HepG2 (cell line): ENCODE data around the gene UNC5B. TPM values are rescaled to one million over a fixed set of nuclear protein-coding genes. Genes with fewer than 3 reads are reported as not detected.

Source experiments
- DMAP1 ChIP-seq: IDR thresholded peaks from 2 replicates; pipeline ENCODE4 v1.6.1; 2016
- ERF ChIP-seq: IDR thresholded peaks from 2 replicates; pipeline ENCODE4 v1.6.1; 2018; ENCODE audit warnings: missing biosample characterization, missing genetic modification reagents
- ETV6 ChIP-seq: sonication (generic); formaldehyde crosslinking; conservative IDR thresholded peaks from 2 replicates; pipeline ENCODE4 v1.4.0; 2020; ENCODE audit warnings: missing genetic modification reagents
- GATAD1 ChIP-seq: IDR thresholded peaks from 2 replicates; pipeline ENCODE4 v1.6.1; 2016; ENCODE audit warnings: missing genetic modification reagents, missing compliant biosample characterization
- HDAC1 ChIP-seq: sonication (generic); formaldehyde crosslinking; IDR thresholded peaks from 2 replicates; pipeline ENCODE4 v1.5.1; 2020; ENCODE audit warnings: mild to moderate bottlenecking, missing genetic modification reagents
- HNRNPH1 ChIP-seq: fragments of 200-400 bp; formaldehyde crosslinking; optimal IDR thresholded peaks from 2 replicates; pipeline ENCODE3; 2017; ENCODE audit warnings: mild to moderate bottlenecking, low read depth, low read length
- HOXA3 ChIP-seq: sonication (generic); formaldehyde crosslinking; IDR thresholded peaks from 2 replicates; pipeline ENCODE4 v1.5.0; 2020; ENCODE audit warnings: missing genetic modification reagents
- LCORL ChIP-seq, 2 experiments: fragments of 450-650 bp in 1 of 2; sonication (generic) in 1 of 2; formaldehyde crosslinking in 1 of 2; IDR thresholded peaks; 2 replicates each; pipeline versions ENCODE4 v1.5.0 to v1.6.1; 2017 to 2020; ENCODE audit warnings: antibody characterized with exemption in 1 of 2, missing genetic modification reagents in 1 of 2
- RFXANK ChIP-seq: IDR thresholded peaks from 2 replicates; pipeline ENCODE4 v1.6.1; 2016
- YY1 ChIP-seq: IDR thresholded peaks from 2 replicates; pipeline ENCODE4 v1.6.1; 2011; ENCODE audit warnings: low read length, low read depth, moderate library complexity, mild to moderate bottlenecking; ENCODE audit not compliant: insufficient read depth, insufficient replicate concordance
- ZNF33B ChIP-seq: sonication (generic); formaldehyde crosslinking; IDR thresholded peaks from 2 replicates; pipeline ENCODE4 v1.5.1; 2020; ENCODE audit warnings: mild to moderate bottlenecking, missing genetic modification reagents
- ZNF354B ChIP-seq: sonication (generic); formaldehyde crosslinking; IDR thresholded peaks from 2 replicates; pipeline ENCODE4 v1.8.0; 2022; ENCODE audit warnings: mild to moderate bottlenecking, missing genetic modification reagents
- ZNF557 ChIP-seq: sonication (generic); formaldehyde crosslinking; IDR thresholded peaks from 2 replicates; pipeline ENCODE4 v1.4.0; 2020; ENCODE audit warnings: missing genetic modification reagents
- ZNF605 ChIP-seq: sonication (generic); formaldehyde crosslinking; IDR thresholded peaks from 2 replicates; pipeline ENCODE4 v1.8.0; 2022; ENCODE audit warnings: mild to moderate bottlenecking, missing genetic modification reagents
- ZNF614 ChIP-seq: IDR thresholded peaks from 2 replicates; pipeline ENCODE4 v1.6.1; 2018; ENCODE audit warnings: missing biosample characterization, missing genetic modification reagents, inconsistent platforms, borderline replicate concordance
- ZSCAN5A ChIP-seq: sonication (generic); formaldehyde crosslinking; IDR thresholded peaks from 2 replicates; pipeline ENCODE4 v1.8.0; 2022; ENCODE audit warnings: mild to moderate bottlenecking, missing genetic modification reagents, borderline replicate concordance
- polyA plus RNA-seq, 8 experiments: library from polyadenylated mRNA; depleted of rRNA in 3 of 8; stranded (reverse) in 7 of 8; unstranded in 1 of 8; fragments of >200 nt; fragmentation: Illumina TruSeq in 4 of 8; extraction: Trizol in 4 of 8; gene quantifications; 2 replicates each; pipeline versions ENCODE4 v1.2.1 to v1.2.3, GENCODE V29; 2011 to 2016; ENCODE audit warnings: low read depth in 4 of 8, missing spikeins in 1 of 8, mixed read lengths in 1 of 8; ENCODE audit not compliant: insufficient read depth in 1 of 8
- total RNA-seq, 5 experiments: library from RNA; depleted of rRNA; stranded (reverse); fragments of >200 nt; fragmentation: Illumina TruSeq; extraction: Trizol; gene quantifications; 2 replicates each; pipeline ENCODE4 v1.2.3, GENCODE V29; 2016; ENCODE audit warnings: low read depth in 1 of 5
- TF ChIP-seq, protein P1 (sequence below): sonication (generic); formaldehyde crosslinking; IDR thresholded peaks from 2 replicates; pipeline ENCODE4 v1.5.1; 2020; ENCODE audit warnings: missing genetic modification reagents, mild to moderate bottlenecking, borderline replicate concordance
- TF ChIP-seq, protein P2 (sequence below): sonication (generic); formaldehyde crosslinking; IDR thresholded peaks from 2 replicates; pipeline ENCODE4 v1.5.1; 2020; ENCODE audit warnings: mild to moderate bottlenecking, missing genetic modification reagents, borderline replicate concordance
- TF ChIP-seq, protein P3 (sequence below): sonication (generic); formaldehyde crosslinking; IDR thresholded peaks from 2 replicates; pipeline ENCODE4 v1.4.0; 2020; ENCODE audit warnings: missing genetic modification reagents

The UNC5B gene
- total and polyA plus RNA-seq, 2 of the 13 experiments (the other 11 are each of a cell fraction or from before 2014, with no cell fraction given) = 0.07 TPM

DNA sequence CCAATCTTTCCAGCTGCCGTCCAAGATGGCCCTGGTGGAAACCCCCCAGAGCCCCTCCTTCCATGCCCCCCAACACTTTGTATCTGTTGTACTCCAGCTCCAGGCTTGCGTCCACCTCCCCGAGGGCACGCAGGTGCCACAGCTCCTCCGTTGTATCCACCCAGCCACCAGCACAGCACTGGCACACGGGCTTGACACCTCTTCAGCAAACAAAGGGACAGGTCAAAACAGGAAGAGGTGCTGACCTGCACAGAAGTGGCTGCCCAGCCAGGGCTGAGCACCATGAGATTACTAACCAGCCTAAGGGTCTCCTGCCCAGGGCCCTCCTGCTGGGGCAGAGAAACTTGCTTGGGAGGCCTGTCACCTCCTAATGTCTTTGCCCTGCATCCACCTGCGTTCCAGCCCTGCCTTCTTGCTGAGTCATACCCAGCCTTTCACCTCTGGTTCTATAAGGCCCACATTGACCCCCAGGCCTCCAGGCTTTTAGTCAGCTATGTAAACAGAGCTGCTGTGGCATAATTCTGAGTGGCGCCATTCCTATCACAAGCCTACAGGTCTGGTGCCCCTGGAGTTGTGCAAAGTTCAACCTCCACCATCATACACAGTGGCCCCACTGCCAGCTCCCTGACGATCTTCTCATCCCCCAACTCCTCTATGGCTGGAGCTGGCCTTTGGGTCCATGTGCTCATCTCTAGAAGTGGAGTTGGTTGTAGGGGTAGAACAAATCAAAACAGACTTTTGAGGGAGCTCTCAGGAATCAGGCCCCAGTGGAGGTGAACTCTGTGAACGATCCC is 127.6 kb downstream of the UNC5B start (continued):
- TF ChIP-seq HDAC1 (CRISPR knock-in tag) (peak; percentile 92), GATAD1 (CRISPR knock-in tag) (peak; percentile 73), ZNF33B (CRISPR knock-in tag) (no peak), HOXA3 (CRISPR knock-in tag) (peak; percentile 94), ZNF605 (CRISPR knock-in tag) (0 out of 2 replicates have a peak, but pooled peaks have one; percentile 33), ZNF354B (CRISPR knock-in tag) (no peak), LCORL (IDR thresholded peaks at IDR 0.05) (peak; percentile 26; the same call in 1 of the 2 replicates), LCORL (CRISPR knock-in tag; IDR thresholded peaks at IDR 0.05) (peak; percentile 95), YY1 (peak; percentile 84), DMAP1 (CRISPR knock-in tag) (peak; percentile 92), ZSCAN5A (CRISPR knock-in tag) (no peak; the same call in 1 of the 2 replicates), ETV6 (CRISPR knock-in tag) (no peak), HNRNPH1 (no peak), RFXANK (CRISPR knock-in tag) (no peak), ZNF557 (CRISPR knock-in tag) (no peak), ZNF614 (CRISPR knock-in tag) (peak; percentile 84; the same call in 1 of the 2 replicates), ERF (CRISPR knock-in tag) (peak; percentile 89)
- TF ChIP-seq, protein P1, sequence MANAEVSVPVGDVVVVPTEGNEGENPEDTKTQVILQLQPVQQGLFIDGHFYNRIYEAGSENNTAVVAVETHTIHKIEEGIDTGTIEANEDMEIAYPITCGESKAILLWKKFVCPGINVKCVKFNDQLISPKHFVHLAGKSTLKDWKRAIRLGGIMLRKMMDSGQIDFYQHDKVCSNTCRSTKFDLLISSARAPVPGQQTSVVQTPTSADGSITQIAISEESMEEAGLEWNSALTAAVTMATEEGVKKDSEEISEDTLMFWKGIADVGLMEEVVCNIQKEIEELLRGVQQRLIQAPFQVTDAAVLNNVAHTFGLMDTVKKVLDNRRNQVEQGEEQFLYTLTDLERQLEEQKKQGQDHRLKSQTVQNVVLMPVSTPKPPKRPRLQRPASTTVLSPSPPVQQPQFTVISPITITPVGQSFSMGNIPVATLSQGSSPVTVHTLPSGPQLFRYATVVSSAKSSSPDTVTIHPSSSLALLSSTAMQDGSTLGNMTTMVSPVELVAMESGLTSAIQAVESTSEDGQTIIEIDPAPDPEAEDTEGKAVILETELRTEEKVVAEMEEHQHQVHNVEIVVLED (CRISPR knock-in tag) = peak; percentile 16; the same call in 1 of the 2 replicates
- TF ChIP-seq, protein P2, sequence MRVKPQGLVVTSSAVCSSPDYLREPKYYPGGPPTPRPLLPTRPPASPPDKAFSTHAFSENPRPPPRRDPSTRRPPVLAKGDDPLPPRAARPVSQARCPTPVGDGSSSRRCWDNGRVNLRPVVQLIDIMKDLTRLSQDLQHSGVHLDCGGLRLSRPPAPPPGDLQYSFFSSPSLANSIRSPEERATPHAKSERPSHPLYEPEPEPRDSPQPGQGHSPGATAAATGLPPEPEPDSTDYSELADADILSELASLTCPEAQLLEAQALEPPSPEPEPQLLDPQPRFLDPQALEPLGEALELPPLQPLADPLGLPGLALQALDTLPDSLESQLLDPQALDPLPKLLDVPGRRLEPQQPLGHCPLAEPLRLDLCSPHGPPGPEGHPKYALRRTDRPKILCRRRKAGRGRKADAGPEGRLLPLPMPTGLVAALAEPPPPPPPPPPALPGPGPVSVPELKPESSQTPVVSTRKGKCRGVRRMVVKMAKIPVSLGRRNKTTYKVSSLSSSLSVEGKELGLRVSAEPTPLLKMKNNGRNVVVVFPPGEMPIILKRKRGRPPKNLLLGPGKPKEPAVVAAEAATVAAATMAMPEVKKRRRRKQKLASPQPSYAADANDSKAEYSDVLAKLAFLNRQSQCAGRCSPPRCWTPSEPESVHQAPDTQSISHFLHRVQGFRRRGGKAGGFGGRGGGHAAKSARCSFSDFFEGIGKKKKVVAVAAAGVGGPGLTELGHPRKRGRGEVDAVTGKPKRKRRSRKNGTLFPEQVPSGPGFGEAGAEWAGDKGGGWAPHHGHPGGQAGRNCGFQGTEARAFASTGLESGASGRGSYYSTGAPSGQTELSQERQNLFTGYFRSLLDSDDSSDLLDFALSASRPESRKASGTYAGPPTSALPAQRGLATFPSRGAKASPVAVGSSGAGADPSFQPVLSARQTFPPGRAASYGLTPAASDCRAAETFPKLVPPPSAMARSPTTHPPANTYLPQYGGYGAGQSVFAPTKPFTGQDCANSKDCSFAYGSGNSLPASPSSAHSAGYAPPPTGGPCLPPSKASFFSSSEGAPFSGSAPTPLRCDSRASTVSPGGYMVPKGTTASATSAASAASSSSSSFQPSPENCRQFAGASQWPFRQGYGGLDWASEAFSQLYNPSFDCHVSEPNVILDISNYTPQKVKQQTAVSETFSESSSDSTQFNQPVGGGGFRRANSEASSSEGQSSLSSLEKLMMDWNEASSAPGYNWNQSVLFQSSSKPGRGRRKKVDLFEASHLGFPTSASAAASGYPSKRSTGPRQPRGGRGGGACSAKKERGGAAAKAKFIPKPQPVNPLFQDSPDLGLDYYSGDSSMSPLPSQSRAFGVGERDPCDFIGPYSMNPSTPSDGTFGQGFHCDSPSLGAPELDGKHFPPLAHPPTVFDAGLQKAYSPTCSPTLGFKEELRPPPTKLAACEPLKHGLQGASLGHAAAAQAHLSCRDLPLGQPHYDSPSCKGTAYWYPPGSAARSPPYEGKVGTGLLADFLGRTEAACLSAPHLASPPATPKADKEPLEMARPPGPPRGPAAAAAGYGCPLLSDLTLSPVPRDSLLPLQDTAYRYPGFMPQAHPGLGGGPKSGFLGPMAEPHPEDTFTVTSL = peak; percentile 82; the same call in 1 of the 2 replicates
- TF ChIP-seq, protein P3, sequence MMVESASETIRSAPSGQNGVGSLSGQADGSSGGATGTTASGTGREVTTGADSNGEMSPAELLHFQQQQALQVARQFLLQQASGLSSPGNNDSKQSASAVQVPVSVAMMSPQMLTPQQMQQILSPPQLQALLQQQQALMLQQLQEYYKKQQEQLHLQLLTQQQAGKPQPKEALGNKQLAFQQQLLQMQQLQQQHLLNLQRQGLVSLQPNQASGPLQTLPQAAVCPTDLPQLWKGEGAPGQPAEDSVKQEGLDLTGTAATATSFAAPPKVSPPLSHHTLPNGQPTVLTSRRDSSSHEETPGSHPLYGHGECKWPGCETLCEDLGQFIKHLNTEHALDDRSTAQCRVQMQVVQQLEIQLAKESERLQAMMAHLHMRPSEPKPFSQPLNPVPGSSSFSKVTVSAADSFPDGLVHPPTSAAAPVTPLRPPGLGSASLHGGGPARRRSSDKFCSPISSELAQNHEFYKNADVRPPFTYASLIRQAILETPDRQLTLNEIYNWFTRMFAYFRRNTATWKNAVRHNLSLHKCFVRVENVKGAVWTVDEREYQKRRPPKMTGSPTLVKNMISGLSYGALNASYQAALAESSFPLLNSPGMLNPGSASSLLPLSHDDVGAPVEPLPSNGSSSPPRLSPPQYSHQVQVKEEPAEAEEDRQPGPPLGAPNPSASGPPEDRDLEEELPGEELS = peak; percentile 93
